GM18517 (cell line): Measurements from ENCODE around the gene NMT2.

Experiments
- ATAC-seq: cut with Tn5 transposase; IDR thresholded peaks from one replicate; pipeline ENCODE4 v1.9.1; 2021; ENCODE audit warnings: mild to moderate bottlenecking, moderate library complexity; ENCODE audit not compliant: unreplicated experiment

NMT2 gene

GRCh38 chr10:15146366-15146765, 22.1 kb downstream of the NMT2 start:
- ATAC-seq: no peak

GRCh38 chr10:15144788-15145187, 23.7 kb downstream of the NMT2 start:
- ATAC-seq: no peak

- peak; percentile 95 for ATAC-seq
These were observed 27.1 kb downstream of the NMT2 start for GRCh38 chr10:15141136-15142054.

GRCh38 chr10:15140698-15141097, 27.8 kb downstream of the NMT2 start:
- ATAC-seq: no peak

GRCh38 chr10:15137636-15138035, 30.9 kb downstream of the NMT2 start:
- no peak for ATAC-seq

- no peak for ATAC-seq
These were observed 31.5 kb downstream of the NMT2 start for GRCh38 chr10:15137036-15137359.

- ATAC-seq: no peak
These were observed 32.1 kb downstream of the NMT2 start for GRCh38 chr10:15136129-15137035.

- ATAC-seq: no peak
These were observed 37.2 kb downstream of the NMT2 start for GRCh38 chr10:15131330-15131729.

- ATAC-seq: no peak
These were observed 43.6 kb downstream of the NMT2 start for GRCh38 chr10:15124908-15125307.

- ATAC-seq: no peak
These were observed 44.3 kb downstream of the NMT2 start for GRCh38 chr10:15124190-15124589.

- ATAC-seq: no peak
These were observed 44.7 kb downstream of the NMT2 start for GRCh38 chr10:15123749-15124184.

- peak; percentile 94 for ATAC-seq
These were observed 45.9 kb downstream of the NMT2 start for GRCh38 chr10:15122477-15123030.

- ATAC-seq: no peak
These were observed 46.8 kb downstream of the NMT2 start for GRCh38 chr10:15121707-15122106.

GRCh38 chr10:15120523-15120922, 48.0 kb downstream of the NMT2 start:
- ATAC-seq: no peak

GRCh38 chr10:15118615-15119014, 49.9 kb downstream of the NMT2 start:
- no peak for ATAC-seq

GRCh38 chr10:15116225-15116624, 52.3 kb downstream of the NMT2 start:
- ATAC-seq: no peak

GRCh38 chr10:15113766-15114165, 54.7 kb downstream of the NMT2 start:
- no peak for ATAC-seq

GRCh38 chr10:15112657-15113056, 55.8 kb downstream of the NMT2 start:
- no peak for ATAC-seq

GRCh38 chr10:15106352-15107013, 62.0 kb downstream of the NMT2 start:
- ATAC-seq: peak; percentile 82

- ATAC-seq: no peak
These were observed 65.0 kb downstream of the NMT2 start for GRCh38 chr10:15103513-15103912.

GRCh38 chr10:15099886-15100285, 68.6 kb downstream of the NMT2 start:
- ATAC-seq: no peak
